Activated naive CD8-positive, alpha-beta T cell treated with anti-CD3 and anti-CD28 coated beads, Interleukin-2, amount 50 U/mL, for 16 hours (primary cell): ENCODE results near the gene PIP4K2C.
"Not testable (repeated sequence)": the region's sequence is repeated elsewhere in the genome, so short reads cannot be mapped to it uniquely, and the experiment has no call there.

Experiments used
- DNase-seq: peaks from one replicate; pipeline ENCODE4 v3.0.0-alpha.2; 2020; ENCODE audit warnings: low read depth, low spot score

PIP4K2C gene

DNA sequence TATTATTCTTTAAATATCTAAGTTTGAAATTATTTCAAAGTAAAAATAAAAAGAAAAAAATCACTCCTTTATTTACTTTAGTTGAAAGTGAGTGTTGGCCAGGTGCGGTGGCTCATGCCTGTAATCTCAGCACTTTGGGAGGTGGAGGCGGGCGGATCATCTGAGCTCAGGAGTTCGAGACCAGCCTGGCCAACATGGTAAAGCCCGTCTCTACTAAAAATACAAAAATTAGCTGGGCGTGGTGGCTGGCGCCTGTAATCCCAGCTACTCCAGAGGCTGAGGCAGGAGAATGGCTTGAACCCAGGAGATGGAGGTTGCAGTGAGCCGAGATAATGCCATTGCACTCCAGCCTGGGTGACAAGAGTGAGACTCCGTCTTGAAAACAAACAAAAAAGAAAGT is 45.7 kb downstream of the PIP4K2C start:
- not testable (repeated sequence) for DNase-seq

DNA sequence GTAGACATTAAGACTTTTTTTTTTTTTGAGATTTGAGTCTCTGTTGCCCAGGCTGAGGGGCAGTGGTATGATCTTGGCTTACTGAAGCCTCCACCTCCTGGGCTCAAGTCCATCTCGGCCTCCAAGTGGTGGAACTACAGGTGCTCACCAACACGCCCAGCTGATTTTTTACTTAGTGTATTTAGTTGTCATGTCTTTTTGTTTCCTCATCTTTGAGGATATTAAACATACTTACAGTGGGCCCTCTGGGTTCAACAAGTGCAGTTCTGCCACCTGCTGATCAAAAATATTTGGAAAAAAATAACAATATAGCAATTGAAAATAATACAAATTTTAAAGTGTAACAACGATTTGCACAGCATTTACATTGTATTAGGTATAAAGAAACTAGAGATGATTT is 46.4 kb downstream of the PIP4K2C start:
- DNase-seq: no peak

GRCh38 chr12:57638096-57638495 is 47.1 kb downstream of the PIP4K2C start:
- no peak for DNase-seq

GRCh38 chr12:57640175-57641042 is 49.4 kb downstream of the PIP4K2C start:
- DNase-seq: no peak

- DNase-seq: no peak
Observed at GRCh38 chr12:57641699-57642442, 50.9 kb downstream of the PIP4K2C start.

GRCh38 chr12:57645990-57646658 is 55.1 kb downstream of the PIP4K2C start:
- DNase-seq: not testable (repeated sequence)

DNA sequence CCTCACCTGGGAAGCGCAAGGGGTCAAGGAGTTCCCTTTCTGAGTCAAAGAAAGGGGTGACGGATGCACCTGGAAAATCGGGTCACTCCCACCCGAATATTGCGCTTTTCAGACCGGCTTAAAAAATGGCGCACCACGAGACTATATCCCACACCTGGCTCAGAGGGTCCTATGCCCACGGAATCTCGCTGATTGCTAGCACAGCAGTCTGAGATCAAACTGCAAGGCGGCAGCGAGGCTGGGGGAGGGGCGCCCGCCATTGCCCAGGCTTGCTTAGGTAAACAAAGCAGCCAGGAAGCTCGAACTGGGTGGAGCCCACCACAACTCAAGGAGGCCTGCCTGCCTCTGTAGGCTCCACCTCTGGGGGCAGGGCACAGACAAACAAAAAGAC is 55.7 kb downstream of the PIP4K2C start:
- not testable (repeated sequence) for DNase-seq
